ENCODE data around the gene ZNF263.

DNA sequence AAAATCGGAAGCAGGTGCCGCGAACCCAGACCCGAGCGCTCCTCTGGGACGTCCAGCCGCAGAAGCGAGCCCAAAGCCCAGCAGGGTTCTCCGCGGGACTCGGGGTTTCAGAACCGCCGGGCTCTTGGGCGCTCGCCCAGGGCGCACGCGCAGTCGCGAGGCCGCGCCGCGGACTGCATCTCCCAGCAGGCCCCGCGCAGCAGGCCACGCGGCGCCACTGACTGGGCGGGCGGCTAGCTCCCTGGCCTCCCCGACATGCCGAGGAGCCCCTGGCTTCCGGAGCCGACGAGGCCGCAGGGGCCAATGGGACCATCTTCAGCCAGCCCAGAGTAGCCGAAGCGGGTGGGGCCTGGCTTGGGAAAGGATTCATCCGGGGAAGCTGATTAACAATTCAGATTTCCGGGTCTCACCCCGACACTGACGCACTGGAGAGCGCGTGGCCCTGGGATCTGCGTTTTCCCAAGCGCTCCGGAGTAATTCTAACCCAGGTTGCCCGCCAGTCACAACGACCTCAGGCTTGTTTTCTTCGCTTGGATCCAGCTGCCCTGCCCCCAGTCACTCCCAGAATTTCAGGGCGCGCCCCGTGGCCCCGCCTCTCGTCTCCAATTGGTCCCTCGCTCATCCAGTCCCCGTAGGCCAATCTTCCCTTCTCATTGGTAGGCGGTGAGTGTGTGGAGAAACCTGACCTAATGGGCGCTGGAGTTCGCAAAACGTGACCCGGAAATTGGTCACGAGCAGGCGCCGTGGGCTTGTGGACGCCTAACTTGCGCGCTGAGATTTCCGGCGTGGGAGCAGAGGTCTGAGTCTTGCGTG, at the start of gene ZNF263:
- peak; percentile 89 for TF ChIP-seq MYC (CRISPR knock-in tag; IDR thresholded peaks at IDR 0.05; ENCODE audit: borderline replicate concordance)
- TF ChIP-seq ZNF143 (CRISPR knock-in tag; IDR thresholded peaks at IDR 0.05), result peak; percentile 92
- TF ChIP-seq CC2D1A (CRISPR knock-in tag; IDR thresholded peaks at IDR 0.05), result no peak
- 0 out of 2 replicates have a peak, but pooled peaks have one; percentile 17 for TF ChIP-seq REPIN1 (CRISPR knock-in tag; IDR thresholded peaks at IDR 0.05; ENCODE audit: borderline replicate concordance, low read depth)
- peak; percentile 55 for TF ChIP-seq BRCA1 (CRISPR knock-in tag; IDR thresholded peaks at IDR 0.05)
- TF ChIP-seq ZSCAN30 (CRISPR knock-in tag; IDR thresholded peaks at IDR 0.05), result no peak; the same call in 1 of the 2 replicates
- TF ChIP-seq, protein P1, sequence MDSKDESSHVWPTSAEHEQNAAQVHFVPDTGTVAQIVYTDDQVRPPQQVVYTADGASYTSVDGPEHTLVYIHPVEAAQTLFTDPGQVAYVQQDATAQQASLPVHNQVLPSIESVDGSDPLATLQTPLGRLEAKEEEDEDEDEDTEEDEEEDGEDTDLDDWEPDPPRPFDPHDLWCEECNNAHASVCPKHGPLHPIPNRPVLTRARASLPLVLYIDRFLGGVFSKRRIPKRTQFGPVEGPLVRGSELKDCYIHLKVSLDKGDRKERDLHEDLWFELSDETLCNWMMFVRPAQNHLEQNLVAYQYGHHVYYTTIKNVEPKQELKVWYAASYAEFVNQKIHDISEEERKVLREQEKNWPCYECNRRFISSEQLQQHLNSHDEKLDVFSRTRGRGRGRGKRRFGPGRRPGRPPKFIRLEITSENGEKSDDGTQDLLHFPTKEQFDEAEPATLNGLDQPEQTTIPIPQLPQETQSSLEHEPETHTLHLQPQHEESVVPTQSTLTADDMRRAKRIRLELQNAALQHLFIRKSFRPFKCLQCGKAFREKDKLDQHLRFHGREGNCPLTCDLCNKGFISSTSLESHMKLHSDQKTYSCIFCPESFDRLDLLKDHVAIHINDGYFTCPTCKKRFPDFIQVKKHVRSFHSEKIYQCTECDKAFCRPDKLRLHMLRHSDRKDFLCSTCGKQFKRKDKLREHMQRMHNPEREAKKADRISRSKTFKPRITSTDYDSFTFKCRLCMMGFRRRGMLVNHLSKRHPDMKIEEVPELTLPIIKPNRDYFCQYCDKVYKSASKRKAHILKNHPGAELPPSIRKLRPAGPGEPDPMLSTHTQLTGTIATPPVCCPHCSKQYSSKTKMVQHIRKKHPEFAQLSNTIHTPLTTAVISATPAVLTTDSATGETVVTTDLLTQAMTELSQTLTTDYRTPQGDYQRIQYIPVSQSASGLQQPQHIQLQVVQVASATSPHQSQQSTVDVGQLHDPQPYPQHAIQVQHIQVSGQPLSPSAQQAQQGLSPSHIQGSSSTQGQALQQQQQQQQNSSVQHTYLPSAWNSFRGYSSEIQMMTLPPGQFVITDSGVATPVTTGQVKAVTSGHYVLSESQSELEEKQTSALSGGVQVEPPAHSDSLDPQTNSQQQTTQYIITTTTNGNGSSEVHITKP (CRISPR knock-in tag; IDR thresholded peaks at IDR 0.05; ENCODE audit: low read depth), result 0 out of 2 replicates have a peak, but pooled peaks have one; percentile 17
- TF ChIP-seq, protein P2, sequence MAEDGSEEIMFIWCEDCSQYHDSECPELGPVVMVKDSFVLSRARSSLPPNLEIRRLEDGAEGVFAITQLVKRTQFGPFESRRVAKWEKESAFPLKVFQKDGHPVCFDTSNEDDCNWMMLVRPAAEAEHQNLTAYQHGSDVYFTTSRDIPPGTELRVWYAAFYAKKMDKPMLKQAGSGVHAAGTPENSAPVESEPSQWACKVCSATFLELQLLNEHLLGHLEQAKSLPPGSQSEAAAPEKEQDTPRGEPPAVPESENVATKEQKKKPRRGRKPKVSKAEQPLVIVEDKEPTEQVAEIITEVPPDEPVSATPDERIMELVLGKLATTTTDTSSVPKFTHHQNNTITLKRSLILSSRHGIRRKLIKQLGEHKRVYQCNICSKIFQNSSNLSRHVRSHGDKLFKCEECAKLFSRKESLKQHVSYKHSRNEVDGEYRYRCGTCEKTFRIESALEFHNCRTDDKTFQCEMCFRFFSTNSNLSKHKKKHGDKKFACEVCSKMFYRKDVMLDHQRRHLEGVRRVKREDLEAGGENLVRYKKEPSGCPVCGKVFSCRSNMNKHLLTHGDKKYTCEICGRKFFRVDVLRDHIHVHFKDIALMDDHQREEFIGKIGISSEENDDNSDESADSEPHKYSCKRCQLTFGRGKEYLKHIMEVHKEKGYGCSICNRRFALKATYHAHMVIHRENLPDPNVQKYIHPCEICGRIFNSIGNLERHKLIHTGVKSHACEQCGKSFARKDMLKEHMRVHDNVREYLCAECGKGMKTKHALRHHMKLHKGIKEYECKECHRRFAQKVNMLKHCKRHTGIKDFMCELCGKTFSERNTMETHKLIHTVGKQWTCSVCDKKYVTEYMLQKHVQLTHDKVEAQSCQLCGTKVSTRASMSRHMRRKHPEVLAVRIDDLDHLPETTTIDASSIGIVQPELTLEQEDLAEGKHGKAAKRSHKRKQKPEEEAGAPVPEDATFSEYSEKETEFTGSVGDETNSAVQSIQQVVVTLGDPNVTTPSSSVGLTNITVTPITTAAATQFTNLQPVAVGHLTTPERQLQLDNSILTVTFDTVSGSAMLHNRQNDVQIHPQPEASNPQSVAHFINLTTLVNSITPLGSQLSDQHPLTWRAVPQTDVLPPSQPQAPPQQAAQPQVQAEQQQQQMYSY (CRISPR knock-in tag; IDR thresholded peaks at IDR 0.05), result no peak
- TF ChIP-seq ZNF776 (CRISPR knock-in tag; IDR thresholded peaks at IDR 0.05), result peak; percentile 89
- TF ChIP-seq SIN3A (IDR thresholded peaks at IDR 0.05; ENCODE audit: borderline replicate concordance, low read depth, low read length), result peak; percentile 56; the same call in 1 of the 2 replicates

Data from HepG2 (cell line).